ENCODE data around the gene CACNA1S. TPM values are rescaled to one million over a fixed set of nuclear protein-coding genes. Genes with fewer than 3 reads are reported as not detected.

CACNA1S gene
- total and polyA plus RNA-seq, 2 experiments from 2014 or later, result not detected

- no peaks in the 10 kb centered on the region for H3K79me2 ChIP-seq (ENCODE audit: insufficient read depth)
- H3K9me3 ChIP-seq (ENCODE audit: low read depth), result no peaks in the 10 kb centered on the region
- H3K36me3 ChIP-seq (ENCODE audit: low read depth), result no peaks in the 10 kb centered on the region
- H3K4me1 ChIP-seq (ENCODE audit: insufficient read depth), result no peaks in the 10 kb centered on the region
- H2AFZ ChIP-seq, result no peak overlapping the region
- H3K4me2 ChIP-seq (ENCODE audit: unreplicated experiment), result no peak overlapping the region
- no peak for DNase-seq
- WGBS, 2 experiments (ENCODE audit: low coverage in 1 of 2, low lambda C conversion rate in 2 of 2, missing lambda C conversion rate in 2 of 2), result 77% methylated on average over 5 of the region's 5 CpGs
- no peaks in the 10 kb centered on the region for H4K20me1 ChIP-seq (ENCODE audit: insufficient read depth)
- H3K4me3 ChIP-seq, result no peak overlapping the region
- no peaks in the 10 kb centered on the region for H3F3A ChIP-seq (ENCODE audit: insufficient read depth)
- no peak overlapping the region for H3K9ac ChIP-seq
- H3K9me2 ChIP-seq (ENCODE audit: insufficient read depth), result no peaks in the 10 kb centered on the region
- peaks cover 39% of the 10 kb centered on the region for H3K27me3 ChIP-seq (replicated peaks; ENCODE audit: insufficient read depth)
- no peak overlapping the region for H3K27ac ChIP-seq
- in situ Hi-C loops (cut with MboI), result no loop called here
- TF ChIP-seq EZH2 (IDR thresholded peaks at IDR 0.05; ENCODE audit: insufficient read depth, poor library complexity, severe bottlenecking) (no peak), EZH2phosphoT487 (IDR thresholded peaks at IDR 0.05; ENCODE audit: insufficient read depth, low read depth) (no peak)
These were observed 22.6 kb downstream of the CACNA1S start for GRCh38 chr1:201089596-201089995.

GRCh38 chr1:201088901-201089525, 23.2 kb downstream of the CACNA1S start:
- Histone ChIP-seq H3K9me3 (ENCODE audit: low read depth) (no peaks in the 10 kb centered on the region), H3K36me3 (ENCODE audit: low read depth) (no peaks in the 10 kb centered on the region), H3K4me2 (ENCODE audit: unreplicated experiment) (no peak overlapping the region), H3K4me1 (ENCODE audit: insufficient read depth) (no peaks in the 10 kb centered on the region), H3K9me2 (ENCODE audit: insufficient read depth) (no peaks in the 10 kb centered on the region), H2AFZ (no peak overlapping the region), H3K4me3 (no peak overlapping the region), H3F3A (ENCODE audit: insufficient read depth) (no peaks in the 10 kb centered on the region), H4K20me1 (ENCODE audit: insufficient read depth) (no peaks in the 10 kb centered on the region), H3K27me3 (replicated peaks; ENCODE audit: insufficient read depth) (peaks cover 35% of the 10 kb centered on the region), H3K27ac (no peak overlapping the region), H3K9ac (no peak overlapping the region), H3K79me2 (ENCODE audit: insufficient read depth) (no peaks in the 10 kb centered on the region)
- TF ChIP-seq EZH2 (IDR thresholded peaks at IDR 0.05; ENCODE audit: insufficient read depth, poor library complexity, severe bottlenecking), result no peak
- no peak for TF ChIP-seq EZH2phosphoT487 (IDR thresholded peaks at IDR 0.05; ENCODE audit: insufficient read depth, low read depth)
- WGBS, 2 experiments (ENCODE audit: low coverage in 1 of 2, low lambda C conversion rate in 2 of 2, missing lambda C conversion rate in 2 of 2), result 83% methylated on average over 19 of the region's 19 CpGs
- no peak for DNase-seq
- in situ Hi-C loops (cut with MboI), result no loop called here

GRCh38 chr1:201088395-201088794, 23.8 kb downstream of the CACNA1S start:
- Histone ChIP-seq H3K9me2 (ENCODE audit: insufficient read depth) (no peaks in the 10 kb centered on the region), H3K36me3 (ENCODE audit: low read depth) (no peaks in the 10 kb centered on the region), H3K4me2 (ENCODE audit: unreplicated experiment) (no peak overlapping the region), H3K79me2 (ENCODE audit: insufficient read depth) (no peaks in the 10 kb centered on the region), H3K9ac (no peak overlapping the region), H2AFZ (no peak overlapping the region), H4K20me1 (ENCODE audit: insufficient read depth) (no peaks in the 10 kb centered on the region), H3K4me3 (no peak overlapping the region), H3K27me3 (replicated peaks; ENCODE audit: insufficient read depth) (peaks cover 29% of the 10 kb centered on the region), H3F3A (ENCODE audit: insufficient read depth) (no peaks in the 10 kb centered on the region), H3K4me1 (ENCODE audit: insufficient read depth) (no peaks in the 10 kb centered on the region), H3K27ac (no peak overlapping the region), H3K9me3 (ENCODE audit: low read depth) (no peaks in the 10 kb centered on the region)
- WGBS, 2 experiments (ENCODE audit: low coverage in 1 of 2, low lambda C conversion rate in 2 of 2, missing lambda C conversion rate in 2 of 2), result 42 to 47% methylated on average over 4 of the region's 4 CpGs
- DNase-seq, result no peak
- in situ Hi-C loops (cut with MboI), result no loop called here
- no peak for TF ChIP-seq EZH2phosphoT487 (IDR thresholded peaks at IDR 0.05; ENCODE audit: insufficient read depth, low read depth)
- no peak for TF ChIP-seq EZH2 (IDR thresholded peaks at IDR 0.05; ENCODE audit: insufficient read depth, poor library complexity, severe bottlenecking)

- in situ Hi-C loops (cut with MboI), result no loop called here
- DNase-seq, result peak; percentile 73
- peaks cover 22% of the 10 kb centered on the region for H3K27me3 ChIP-seq (replicated peaks; ENCODE audit: insufficient read depth)
- H3K9ac ChIP-seq, result no peak overlapping the region
- H3K9me3 ChIP-seq (ENCODE audit: low read depth), result no peaks in the 10 kb centered on the region
- H3K4me1 ChIP-seq (ENCODE audit: insufficient read depth), result no peaks in the 10 kb centered on the region
- H3K27ac ChIP-seq, result no peak overlapping the region
- TF ChIP-seq EZH2 (IDR thresholded peaks at IDR 0.05; ENCODE audit: insufficient read depth, poor library complexity, severe bottlenecking), result no peak
- TF ChIP-seq EZH2phosphoT487 (IDR thresholded peaks at IDR 0.05; ENCODE audit: insufficient read depth, low read depth), result no peak
- no peaks in the 10 kb centered on the region for H3F3A ChIP-seq (ENCODE audit: insufficient read depth)
- no peak overlapping the region for H3K4me3 ChIP-seq
- H2AFZ ChIP-seq, result no peak overlapping the region
- H3K9me2 ChIP-seq (ENCODE audit: insufficient read depth), result no peaks in the 10 kb centered on the region
- H3K4me2 ChIP-seq (ENCODE audit: unreplicated experiment), result no peak overlapping the region
- no peaks in the 10 kb centered on the region for H3K36me3 ChIP-seq (ENCODE audit: low read depth)
- 71 to 72% methylated on average over 12 of the region's 12 CpGs for WGBS, 2 experiments (ENCODE audit: low coverage in 1 of 2, low lambda C conversion rate in 2 of 2, missing lambda C conversion rate in 2 of 2)
- H4K20me1 ChIP-seq (ENCODE audit: insufficient read depth), result no peaks in the 10 kb centered on the region
- H3K79me2 ChIP-seq (ENCODE audit: insufficient read depth), result no peaks in the 10 kb centered on the region
These were observed 26.1 kb downstream of the CACNA1S start for GRCh38 chr1:201085902-201086735.

All from GM23248 (cell line).